AG09309 (cell line): ENCODE measurements around the gene PKDCC.
"Not testable (repeated sequence)": the region's sequence is repeated elsewhere in the genome, so short reads cannot be mapped to it uniquely, and the experiment has no call there.

Source experiments
- DNase-seq: peaks from one replicate; pipeline ENCODE4 v3.0.0-alpha.2; 2010; ENCODE audit warnings: low read depth
- H3K4me3 ChIP-seq: 2 replicates; pipeline ENCODE4 v1.5.1; 2011; ENCODE audit warnings: mild to moderate bottlenecking, low read depth, low read length, moderate library complexity; ENCODE audit not compliant: control insufficient read depth
- TF ChIP-seq, protein P1 (sequence below): IDR thresholded peaks from 2 replicates; pipeline ENCODE4 v1.5.1; 2011; ENCODE audit warnings: mild to moderate bottlenecking, low read depth, low read length, inconsistent platforms; ENCODE audit not compliant: insufficient read depth, control insufficient read depth; ENCODE audit errors: missing control alignments

Gene PKDCC

GRCh38 chr2:42084231-42084671, 36.4 kb downstream of the PKDCC start:
- TF ChIP-seq, protein P1, sequence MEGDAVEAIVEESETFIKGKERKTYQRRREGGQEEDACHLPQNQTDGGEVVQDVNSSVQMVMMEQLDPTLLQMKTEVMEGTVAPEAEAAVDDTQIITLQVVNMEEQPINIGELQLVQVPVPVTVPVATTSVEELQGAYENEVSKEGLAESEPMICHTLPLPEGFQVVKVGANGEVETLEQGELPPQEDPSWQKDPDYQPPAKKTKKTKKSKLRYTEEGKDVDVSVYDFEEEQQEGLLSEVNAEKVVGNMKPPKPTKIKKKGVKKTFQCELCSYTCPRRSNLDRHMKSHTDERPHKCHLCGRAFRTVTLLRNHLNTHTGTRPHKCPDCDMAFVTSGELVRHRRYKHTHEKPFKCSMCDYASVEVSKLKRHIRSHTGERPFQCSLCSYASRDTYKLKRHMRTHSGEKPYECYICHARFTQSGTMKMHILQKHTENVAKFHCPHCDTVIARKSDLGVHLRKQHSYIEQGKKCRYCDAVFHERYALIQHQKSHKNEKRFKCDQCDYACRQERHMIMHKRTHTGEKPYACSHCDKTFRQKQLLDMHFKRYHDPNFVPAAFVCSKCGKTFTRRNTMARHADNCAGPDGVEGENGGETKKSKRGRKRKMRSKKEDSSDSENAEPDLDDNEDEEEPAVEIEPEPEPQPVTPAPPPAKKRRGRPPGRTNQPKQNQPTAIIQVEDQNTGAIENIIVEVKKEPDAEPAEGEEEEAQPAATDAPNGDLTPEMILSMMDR, result no peak
- no peak overlapping the region for H3K4me3 ChIP-seq
- no peak for DNase-seq

DNA sequence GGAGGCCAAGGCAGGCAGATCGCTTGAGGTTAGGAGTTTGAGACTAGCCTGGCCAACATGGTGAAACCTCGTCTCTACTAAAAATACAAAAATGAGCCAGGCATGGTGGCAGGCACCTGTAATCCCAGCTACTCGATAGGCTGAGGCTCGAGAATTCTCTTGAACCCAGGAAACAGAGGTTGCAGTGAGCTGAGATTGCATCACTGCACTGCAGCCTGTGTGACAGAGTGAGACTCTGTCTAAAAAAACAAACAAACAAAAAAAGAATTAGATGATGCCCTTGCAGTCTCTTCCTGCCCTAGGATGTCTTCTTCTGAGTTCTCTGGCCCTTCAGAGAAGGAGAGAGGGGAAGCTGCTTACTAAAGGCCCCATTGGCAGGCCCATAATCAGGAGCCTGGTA, 37.2 kb downstream of the PKDCC start:
- not testable (repeated sequence) for H3K4me3 ChIP-seq

GRCh38 chr2:42085706-42086487, 38.1 kb downstream of the PKDCC start:
- no peak for DNase-seq

More for the DNA sequence above, 37.2 kb downstream of the PKDCC start:
- not testable (repeated sequence) for DNase-seq

DNA sequence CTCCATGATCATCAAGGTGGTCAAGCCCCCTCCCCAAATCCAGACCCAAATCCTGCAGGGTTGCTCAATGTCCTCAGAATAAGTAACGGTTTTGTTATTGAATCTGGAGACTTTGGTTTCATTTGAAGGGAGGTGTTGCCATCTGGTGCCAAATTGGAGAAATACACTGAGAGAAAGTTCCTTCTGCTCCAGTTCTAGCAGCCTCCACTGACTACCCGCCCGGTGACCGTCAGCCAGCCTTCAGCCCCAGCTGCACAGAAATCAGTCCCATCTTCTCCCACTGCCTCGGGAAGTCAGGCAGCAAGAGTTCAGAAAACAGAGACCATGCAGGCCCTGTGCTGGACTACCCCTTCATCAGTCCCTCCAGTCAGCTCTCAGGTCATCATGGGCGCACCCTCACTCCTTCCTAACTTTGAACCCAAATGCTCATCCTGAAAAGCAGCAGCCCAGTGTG, 38.7 kb downstream of the PKDCC start:
- TF ChIP-seq, protein P1, result peak; percentile 69
- no peak overlapping the region for H3K4me3 ChIP-seq
- no peak for DNase-seq

More at GRCh38 chr2:42085706-42086487, 38.1 kb downstream of the PKDCC start:
- TF ChIP-seq, protein P1, result no peak
- no peak overlapping the region for H3K4me3 ChIP-seq

DNA sequence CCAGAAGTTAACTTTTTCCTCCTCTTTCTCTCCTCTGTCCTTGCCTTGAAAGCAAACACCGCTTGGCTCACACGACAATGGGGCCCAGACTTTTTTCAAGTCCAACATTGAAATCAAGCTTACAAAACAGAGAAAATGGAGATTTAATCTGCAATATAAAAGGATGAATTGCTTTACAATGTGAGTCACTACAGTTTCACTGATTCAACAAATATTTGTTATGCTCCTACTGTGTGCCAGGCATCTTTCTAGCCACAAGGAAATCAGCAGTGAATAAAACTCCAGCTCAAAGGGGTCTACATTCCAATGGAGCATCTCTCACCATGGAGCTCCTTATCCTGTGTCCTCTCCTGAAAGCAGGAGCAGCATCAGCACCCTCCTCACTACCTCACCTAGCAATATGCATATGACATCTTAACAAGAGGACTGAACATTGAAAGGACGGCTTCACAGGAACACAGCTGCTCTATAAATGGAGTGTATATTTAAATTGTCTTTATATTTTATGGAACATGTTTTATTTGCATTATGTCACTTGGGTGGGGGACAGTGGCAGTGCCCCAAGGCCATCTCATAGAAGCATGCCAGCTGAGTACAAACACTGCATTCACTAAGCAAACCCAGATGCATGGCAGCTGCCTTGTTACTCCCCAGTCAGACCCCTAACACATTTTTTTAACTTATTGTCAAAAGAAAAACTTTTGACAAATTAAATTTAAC, 39.5 kb downstream of the PKDCC start:
- no peak for DNase-seq
- no peak overlapping the region for H3K4me3 ChIP-seq
- TF ChIP-seq, protein P1, result no peak

DNA sequence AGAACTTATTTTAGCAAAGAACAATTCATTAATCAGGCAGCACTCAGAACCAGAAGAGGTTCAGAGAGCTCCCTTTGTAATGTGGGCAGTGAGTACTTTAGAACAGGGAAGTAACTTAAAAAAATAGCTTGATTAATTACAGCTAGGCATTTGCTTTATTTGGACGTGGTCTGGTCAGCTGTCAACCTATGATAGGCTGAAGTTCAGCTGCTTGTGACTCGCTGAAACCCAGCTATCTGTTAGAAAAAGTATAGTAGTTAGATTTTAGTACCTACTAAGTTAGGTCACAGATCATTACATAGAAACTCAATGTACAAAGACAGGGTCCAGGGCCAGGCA, 40.0 kb downstream of the PKDCC start:
- TF ChIP-seq, protein P1, result no peak
- no peak for DNase-seq
- H3K4me3 ChIP-seq, result no peak overlapping the region

DNA sequence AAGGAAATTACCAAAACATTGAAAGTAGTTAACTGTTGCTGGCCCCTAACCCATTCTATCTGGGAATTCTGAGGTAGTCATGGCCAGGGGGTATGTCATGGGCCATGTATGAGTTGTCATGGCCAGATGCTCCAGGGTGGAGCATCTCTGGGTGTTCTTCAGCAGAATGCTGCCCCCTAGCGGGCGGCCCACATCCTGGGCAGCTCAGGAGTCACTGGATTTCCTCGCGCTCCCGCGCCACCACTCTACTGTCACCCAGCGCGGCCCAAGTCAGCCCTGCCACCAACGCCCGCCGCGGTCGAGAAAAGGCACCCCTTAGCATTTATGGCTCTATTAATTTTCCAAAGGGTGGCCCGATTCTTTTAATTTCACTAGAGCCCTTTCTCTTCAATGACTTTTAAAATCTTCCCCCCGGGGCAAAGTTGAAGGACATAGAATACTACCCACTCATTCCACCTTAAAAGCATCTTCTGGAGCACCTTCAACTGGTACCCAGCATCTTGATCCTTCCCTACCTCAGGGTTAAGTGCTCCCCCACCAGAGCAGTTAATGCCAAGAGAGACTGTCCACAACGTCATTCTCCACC, 41.6 kb downstream of the PKDCC start:
- DNase-seq, result no peak
- H3K4me3 ChIP-seq, result no peak overlapping the region
- TF ChIP-seq, protein P1, result peak; percentile 60
